Right forelimb (tissue), 1 donor: ENCODE data around the gene EFNB3.

Experiments
- DNase-seq: peaks from one replicate; pipeline ENCODE4 v3.0.0-alpha.2; 2018

Gene EFNB3

GRCh38 chr17:7720125-7720524 lies 15.1 kb downstream of the EFNB3 start:
- no peak for DNase-seq

GRCh38 chr17:7721612-7722011 lies 16.6 kb downstream of the EFNB3 start:
- no peak for DNase-seq

GRCh38 chr17:7727886-7728285 lies 22.9 kb downstream of the EFNB3 start:
- DNase-seq: no peak

GRCh38 chr17:7729816-7730215 lies 24.8 kb downstream of the EFNB3 start:
- DNase-seq: no peak

- DNase-seq: no peak
Observed at GRCh38 chr17:7732981-7733539, 28.1 kb downstream of the EFNB3 start.

GRCh38 chr17:7737601-7738000 lies 32.6 kb downstream of the EFNB3 start:
- DNase-seq: no peak

- DNase-seq: no peak
Observed at GRCh38 chr17:7739746-7740145, 34.7 kb downstream of the EFNB3 start.

- no peak for DNase-seq
Observed at GRCh38 chr17:7740481-7741001, 35.5 kb downstream of the EFNB3 start.

GRCh38 chr17:7742729-7743128 lies 37.7 kb downstream of the EFNB3 start:
- DNase-seq: no peak

- DNase-seq: no peak
Observed at GRCh38 chr17:7744416-7744815, 39.4 kb downstream of the EFNB3 start.

GRCh38 chr17:7745748-7746470 lies 40.9 kb downstream of the EFNB3 start:
- DNase-seq: no peak

GRCh38 chr17:7747635-7748071 lies 42.7 kb downstream of the EFNB3 start:
- DNase-seq: no peak

GRCh38 chr17:7748076-7748775 lies 43.2 kb downstream of the EFNB3 start:
- no peak for DNase-seq

- no peak for DNase-seq
Observed at GRCh38 chr17:7750321-7750821, 45.4 kb downstream of the EFNB3 start.

- DNase-seq: no peak
Observed at GRCh38 chr17:7754656-7755055, 49.7 kb downstream of the EFNB3 start.

- no peak for DNase-seq
Observed at GRCh38 chr17:7755095-7755890, 50.3 kb downstream of the EFNB3 start.

- no peak for DNase-seq
Observed at GRCh38 chr17:7756968-7757367, 52.0 kb downstream of the EFNB3 start.
